ENCODE measurements around the gene NAMPT.

The NAMPT gene

GRCh38 chr7:106283501-106283830 lies 1.3 kb downstream of the NAMPT start:
- TF ChIP-seq CTCF (IDR thresholded peaks at IDR 0.05): no peak

GRCh38 chr7:106282852-106283251 lies 1.9 kb downstream of the NAMPT start:
- no peak for TF ChIP-seq CTCF (IDR thresholded peaks at IDR 0.05)

DNA sequence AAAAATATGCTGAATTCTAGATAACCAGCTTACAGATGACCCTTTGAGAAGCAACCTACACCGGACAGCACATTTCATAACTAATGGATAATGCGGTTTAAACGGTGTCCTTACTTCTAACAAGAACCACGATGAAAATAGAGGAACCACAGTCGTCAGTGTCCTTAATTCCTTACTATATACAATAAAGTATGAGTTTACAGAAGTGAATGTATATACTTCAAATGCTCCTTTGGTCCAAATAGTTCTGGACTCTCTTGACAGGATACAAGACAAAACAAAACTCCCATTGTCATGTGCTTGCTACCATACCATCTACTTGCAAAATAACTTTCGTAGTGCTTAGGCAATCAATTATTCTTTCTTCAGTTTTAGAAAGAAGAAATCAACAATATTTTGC lies 2.4 kb downstream of the NAMPT start:
- TF ChIP-seq CTCF (IDR thresholded peaks at IDR 0.05): no peak

GRCh38 chr7:106281585-106282318 lies 3.0 kb downstream of the NAMPT start:
- TF ChIP-seq CTCF (IDR thresholded peaks at IDR 0.05): no peak

DNA sequence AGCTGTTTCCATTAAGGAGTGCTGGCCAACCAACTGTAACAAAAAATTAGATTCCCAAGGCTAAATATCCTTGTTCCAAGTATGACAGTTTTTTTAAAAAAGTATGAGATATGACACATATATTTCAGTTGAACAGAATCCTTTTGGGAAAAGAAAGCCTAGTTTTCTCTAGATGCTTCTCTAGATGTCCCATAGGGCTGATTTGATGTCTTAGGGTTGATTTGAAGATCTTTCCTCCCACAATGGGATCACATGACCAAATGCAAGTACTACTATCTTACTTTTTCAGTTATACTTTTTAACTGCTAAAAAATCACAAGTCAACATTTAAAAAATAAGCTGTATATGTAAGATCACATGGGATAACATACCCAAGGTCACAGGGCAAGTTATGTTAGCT lies 3.7 kb downstream of the NAMPT start:
- TF ChIP-seq CTCF (IDR thresholded peaks at IDR 0.05): no peak

DNA sequence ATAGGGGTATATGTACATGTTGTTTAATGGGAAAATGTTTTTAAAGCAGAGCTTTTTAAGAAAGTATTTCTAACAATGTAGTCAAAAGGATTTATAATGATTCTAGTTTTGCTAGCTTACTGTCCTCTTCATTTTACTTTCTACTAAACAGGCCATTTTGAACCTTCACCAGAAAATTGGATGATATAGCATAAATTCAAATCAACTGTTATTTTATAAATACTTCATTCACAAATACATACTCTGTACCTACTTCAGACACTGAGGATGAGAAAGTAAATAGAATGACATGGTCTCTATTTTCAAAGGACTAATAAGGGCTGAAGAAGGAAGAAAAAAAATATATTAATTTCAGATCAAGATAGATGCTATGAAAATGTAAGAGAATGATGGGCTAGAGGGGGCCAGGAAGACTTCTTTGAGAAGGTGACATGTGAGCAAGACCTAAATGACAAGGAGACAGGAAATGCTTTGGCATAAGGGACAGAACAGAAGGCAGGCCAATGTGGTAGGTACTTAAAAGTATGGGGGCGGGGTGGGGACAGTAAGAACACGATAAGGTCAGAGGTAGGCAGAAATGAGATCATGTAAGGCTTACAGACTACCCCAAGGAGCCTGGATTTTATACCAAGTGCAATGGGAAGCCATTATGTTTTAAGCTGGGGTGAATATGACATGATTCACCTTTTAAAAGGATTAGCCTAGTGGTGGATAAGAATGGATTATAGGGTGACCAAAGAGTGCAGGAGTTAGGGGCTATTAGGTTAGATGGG lies 5.2 kb downstream of the NAMPT start:
- TF ChIP-seq CTCF (IDR thresholded peaks at IDR 0.05): no peak

DNA sequence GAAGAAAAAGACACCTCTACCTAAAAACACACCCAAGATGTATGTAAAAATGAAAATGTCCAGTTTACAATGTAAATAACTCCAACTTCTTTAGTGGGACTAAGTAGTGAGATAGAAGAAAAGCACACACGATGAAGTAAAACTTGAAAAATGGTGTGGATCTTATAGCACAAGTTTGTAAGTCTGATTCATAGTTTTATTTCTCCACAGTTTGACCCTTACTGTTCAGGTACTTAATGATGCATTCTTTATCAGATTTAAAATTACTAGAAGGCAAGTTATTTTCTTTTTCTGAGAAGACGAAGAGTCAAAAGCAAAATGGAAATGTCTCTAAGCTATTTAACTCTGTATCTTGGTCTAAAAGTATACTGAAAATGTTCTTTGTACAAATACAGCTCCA lies 6.1 kb downstream of the NAMPT start:
- no peak for TF ChIP-seq CTCF (IDR thresholded peaks at IDR 0.05)
